ENCODE results near the gene PSEN1.

DNA sequence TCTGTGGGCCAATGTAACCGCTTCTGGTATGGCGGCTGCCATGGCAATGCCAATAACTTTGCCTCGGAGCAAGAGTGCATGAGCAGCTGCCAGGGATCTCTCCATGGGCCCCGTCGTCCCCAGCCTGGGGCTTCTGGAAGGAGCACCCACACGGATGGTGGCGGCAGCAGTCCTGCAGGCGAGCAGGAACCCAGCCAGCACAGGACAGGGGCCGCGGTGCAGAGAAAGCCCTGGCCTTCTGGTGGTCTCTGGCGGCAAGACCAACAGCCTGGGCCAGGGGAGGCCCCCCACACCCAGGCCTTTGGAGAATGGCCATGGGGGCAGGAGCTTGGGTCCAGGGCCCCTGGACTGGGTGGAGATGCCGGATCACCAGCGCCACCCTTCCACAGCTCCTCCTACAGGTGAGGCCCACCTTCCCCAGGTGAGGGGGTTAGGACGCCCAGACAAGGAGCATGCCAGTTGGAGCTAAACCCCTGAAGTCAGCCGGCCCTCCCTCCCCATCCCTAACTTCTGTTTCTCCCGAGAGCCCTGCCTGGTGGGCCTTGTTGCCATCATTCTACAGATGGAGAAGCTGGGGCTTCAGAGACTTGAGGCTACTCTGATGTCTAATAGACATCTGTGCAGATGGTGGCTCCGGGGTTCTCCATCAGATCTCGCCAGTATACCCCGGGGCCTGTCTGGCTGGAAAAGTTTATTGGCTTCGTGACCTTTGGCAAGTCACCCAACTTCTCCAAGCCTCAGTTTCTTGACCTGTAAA is 126.3 kb downstream of the PSEN1 start:
- TF ChIP-seq, protein P1, sequence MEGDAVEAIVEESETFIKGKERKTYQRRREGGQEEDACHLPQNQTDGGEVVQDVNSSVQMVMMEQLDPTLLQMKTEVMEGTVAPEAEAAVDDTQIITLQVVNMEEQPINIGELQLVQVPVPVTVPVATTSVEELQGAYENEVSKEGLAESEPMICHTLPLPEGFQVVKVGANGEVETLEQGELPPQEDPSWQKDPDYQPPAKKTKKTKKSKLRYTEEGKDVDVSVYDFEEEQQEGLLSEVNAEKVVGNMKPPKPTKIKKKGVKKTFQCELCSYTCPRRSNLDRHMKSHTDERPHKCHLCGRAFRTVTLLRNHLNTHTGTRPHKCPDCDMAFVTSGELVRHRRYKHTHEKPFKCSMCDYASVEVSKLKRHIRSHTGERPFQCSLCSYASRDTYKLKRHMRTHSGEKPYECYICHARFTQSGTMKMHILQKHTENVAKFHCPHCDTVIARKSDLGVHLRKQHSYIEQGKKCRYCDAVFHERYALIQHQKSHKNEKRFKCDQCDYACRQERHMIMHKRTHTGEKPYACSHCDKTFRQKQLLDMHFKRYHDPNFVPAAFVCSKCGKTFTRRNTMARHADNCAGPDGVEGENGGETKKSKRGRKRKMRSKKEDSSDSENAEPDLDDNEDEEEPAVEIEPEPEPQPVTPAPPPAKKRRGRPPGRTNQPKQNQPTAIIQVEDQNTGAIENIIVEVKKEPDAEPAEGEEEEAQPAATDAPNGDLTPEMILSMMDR (IDR thresholded peaks at IDR 0.05): no peak
- TF ChIP-seq POLR2A (IDR thresholded peaks at IDR 0.05): no peak
